Superior temporal gyrus (tissue), 1 donor: ENCODE data around the gene MORC1.
"Not testable (repeated sequence)": the region's sequence is repeated elsewhere in the genome, so short reads cannot be mapped to it uniquely, and the experiment has no call there.

Experiments used
- DNase-seq: peaks from one replicate; pipeline ENCODE4 v3.0.0-alpha.2; 2016; ENCODE audit errors: extremely low spot score

Gene MORC1

DNA sequence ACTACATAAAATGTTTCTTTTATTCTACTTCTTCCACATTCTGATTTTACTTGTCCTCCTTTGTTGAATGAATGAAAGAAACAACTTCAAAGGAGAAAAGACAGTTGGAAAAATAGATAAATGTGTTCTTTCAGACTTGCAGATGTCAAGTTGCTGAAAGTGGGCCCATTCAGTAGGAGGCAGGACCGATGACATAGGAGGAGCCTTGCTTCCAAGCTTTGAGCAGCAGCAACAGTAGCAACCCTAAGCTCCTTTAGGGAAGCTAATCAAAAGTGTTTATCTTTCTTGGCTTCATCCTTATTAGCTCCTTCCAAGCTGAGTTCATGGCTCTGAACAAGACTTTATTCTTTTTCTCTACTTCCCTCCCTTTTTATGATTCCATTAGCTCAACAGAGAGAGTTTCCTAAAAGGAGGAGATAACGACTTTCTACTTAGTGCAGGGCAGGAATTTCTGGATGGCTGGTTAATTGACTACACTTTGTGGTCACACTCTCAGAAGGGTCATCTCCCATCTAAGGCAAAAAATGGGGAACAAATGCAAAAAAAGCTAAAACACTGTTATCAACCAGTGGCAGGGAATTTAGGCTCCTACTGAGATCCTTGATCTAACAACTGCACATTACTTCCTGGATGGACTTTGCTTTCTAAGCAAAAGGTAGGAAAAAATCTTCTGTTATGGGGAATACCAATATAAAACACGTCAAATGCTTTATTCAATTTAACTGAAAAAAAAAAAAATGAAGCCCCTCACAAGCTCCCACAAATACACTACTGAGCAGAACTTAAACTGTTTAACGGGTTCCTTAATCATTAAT lies 4.8 kb downstream of the MORC1 start:
- no peak for DNase-seq

DNA sequence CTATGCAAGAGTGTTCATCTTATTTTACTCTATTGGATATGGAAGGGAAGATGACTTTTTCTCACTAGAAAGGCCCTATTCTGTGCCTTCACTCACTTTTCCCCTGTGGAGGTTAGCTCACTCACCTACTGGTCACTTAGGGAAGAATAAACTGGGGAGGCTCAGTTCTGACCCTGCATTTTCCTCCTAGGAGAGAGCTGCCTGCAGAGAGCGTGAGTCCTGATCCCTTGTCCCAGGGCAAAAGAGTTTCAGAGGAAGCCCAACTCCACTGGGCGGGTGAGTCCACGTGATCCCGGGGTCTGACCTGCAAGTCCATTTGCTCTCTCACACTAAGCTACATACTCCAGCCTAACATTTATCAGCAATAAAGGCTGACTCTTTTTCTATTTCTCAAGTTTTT lies 8.4 kb downstream of the MORC1 start:
- DNase-seq = no peak

DNA sequence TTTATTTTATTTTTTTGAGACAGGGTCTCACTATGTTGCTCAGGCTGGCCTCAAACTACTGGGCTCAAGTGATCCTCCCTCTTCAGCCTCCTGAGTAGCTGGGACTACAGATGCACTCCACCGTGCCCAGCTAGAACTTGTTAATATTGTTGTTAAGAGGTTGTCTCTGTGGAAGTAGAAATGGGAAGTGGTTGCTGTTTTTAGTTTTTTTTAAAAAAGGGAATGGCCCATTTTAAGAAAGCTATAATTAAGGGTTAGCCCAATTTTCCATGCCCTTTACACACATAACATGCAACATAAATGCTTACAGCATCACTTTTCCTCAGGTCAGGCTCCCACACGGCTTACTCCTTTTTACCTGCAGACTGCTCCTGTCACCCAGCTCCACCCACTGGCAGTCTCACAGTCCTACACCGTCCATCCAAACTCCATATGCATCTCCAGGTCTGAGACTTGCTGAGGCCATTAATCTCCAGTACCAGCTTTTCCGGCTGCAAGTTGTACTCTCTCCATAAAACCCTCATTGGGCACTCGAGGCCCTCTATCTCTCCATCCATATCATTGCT lies 19.8 kb downstream of the MORC1 start:
- no peak for DNase-seq

DNA sequence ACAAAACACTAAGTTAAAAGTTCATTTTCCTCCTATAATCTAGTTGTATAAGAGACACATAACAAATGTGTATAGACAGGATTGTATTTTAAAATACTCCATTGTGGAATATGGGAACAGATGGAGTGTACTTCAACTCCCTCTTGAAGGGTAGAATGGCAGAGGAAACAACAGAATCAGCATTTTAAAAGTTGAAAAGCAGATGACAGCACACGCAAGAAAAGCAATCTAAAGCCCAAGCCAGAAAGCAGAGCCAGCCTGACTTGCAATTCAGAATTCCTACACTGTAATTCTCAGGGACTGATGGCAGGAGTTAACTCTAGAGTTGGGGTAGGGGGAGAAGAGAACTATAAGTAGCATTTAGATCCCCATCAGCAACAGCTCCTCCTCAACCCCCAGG lies 22.8 kb downstream of the MORC1 start:
- DNase-seq = no peak

DNA sequence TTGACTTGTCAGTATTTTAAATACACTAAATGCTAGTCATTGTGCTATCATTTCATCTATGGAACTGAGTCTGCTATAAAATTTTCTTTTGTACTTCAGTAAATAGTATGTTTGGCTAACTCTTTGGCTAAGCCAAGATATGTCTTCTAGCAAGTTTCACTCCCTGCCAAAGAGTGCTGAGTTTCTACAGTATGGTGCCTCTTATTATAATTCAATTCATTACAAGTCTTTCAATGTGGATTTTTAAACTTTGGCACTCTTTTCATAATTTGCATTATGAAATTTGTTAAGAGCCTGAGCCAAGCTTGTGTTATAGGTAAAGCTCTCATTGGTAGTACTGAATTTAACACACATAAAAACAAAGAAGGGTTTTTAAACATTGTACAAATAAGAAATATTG lies 24.4 kb downstream of the MORC1 start:
- no peak for DNase-seq

DNA sequence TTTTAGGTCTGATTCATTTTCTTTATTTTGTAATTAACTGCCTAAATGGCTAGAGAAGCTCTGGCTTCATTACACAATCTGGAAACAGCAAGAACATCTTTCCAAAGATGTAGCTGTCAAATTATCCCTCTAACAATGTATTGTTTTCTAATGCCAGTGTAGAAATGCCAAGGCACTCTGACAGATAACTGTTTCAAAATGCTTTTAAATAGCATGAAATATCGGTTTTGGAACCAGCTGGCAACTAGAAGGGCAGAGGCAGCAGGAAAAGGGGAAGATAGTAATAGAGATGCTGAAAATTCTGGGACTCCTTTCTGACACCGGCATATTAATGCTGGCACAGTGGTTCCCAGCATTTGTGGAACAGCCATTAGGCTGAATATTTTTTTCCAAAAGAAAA lies 26.1 kb downstream of the MORC1 start:
- DNase-seq = no peak

DNA sequence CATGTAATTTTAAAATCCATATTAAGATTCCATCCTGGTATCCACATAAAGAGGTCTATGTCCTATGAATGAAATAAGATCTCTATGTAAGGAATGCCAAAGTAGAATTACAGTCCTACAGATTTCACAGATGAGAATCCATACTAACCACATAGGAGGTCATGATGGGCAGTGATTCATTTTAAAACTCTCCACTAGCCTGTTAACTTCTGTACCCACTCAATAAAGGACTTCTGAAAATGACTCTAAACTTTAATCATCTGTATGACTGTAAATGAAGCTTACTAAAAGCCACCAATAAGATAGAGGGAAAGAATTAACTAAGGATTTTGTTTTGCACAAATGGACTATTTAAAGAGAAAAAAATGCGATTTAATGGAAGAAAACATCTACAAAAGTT lies 28.7 kb downstream of the MORC1 start:
- DNase-seq = no peak

DNA sequence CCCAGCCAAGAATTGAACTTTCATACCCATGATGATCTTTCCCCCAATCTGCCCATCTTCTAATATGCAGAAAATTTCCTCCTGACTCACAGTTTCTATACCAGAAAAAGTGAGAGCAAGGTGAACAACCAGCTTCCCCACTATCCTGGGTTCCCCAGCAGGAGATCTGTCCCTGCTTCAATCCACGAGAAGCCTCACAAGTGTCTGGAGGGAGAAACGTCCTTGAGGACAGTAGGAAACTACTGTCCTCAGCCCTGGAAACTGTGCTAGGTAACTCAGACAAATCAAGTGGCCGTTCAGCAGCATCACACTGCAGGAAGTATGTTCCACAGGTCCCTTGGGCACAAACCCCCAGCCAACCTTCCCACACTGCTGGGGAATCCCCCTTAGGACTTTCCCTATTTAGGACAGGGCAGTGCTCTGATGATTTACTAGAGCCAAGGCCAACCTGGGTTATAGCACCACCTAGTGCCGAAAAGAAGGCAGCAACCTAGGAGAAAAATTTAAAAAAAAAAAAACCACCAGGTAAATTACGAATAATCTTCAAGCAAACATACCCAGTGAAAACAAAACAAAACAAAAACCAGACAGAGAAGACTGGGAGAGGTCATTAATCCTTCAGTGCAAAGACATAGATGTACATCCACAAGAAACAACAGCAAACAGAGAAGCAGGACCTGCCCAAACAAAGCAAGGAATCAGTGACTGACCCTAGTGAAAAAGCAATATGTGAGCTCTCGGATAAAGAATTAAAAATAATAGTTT lies 36.0 kb downstream of the MORC1 start:
- no peak for DNase-seq

DNA sequence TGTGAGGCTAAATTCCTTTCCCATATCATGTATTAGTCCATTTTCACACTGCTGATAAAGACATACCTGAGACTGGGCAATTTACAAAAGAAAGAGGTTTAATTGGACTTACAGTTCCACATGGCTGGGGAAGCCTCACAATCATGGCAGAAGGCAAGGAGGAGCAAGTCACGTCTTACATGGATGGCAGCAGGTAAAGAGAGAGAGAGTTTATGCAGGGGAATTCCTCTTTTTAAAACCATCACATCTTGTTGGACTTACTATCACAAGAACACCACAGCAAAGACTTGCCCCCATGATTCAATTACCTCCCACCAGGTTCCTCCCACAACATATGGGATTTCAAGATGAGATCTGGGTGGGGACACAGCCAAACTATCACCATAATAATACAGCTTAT lies 37.8 kb downstream of the MORC1 start:
- not testable (repeated sequence) for DNase-seq

DNA sequence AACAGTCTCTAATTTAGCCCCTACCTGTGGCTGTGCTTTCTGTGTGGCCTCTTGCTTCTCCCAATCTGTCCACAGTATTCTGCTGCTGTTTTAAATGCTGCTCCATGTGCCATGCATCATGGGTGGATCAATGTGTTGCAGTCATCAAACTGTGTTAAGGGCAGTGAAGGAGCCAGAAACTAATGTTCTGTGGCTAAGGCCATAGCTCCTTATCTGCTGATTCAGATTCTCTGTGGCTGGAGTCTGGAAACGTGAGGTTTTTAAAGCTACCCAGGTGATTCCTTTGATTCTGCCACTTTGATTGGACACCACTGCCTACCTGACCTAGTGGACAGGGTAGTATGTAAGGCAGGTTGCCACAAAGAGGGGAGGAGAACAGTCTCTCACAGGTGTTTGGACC lies 44.8 kb downstream of the MORC1 start:
- no peak for DNase-seq

DNA sequence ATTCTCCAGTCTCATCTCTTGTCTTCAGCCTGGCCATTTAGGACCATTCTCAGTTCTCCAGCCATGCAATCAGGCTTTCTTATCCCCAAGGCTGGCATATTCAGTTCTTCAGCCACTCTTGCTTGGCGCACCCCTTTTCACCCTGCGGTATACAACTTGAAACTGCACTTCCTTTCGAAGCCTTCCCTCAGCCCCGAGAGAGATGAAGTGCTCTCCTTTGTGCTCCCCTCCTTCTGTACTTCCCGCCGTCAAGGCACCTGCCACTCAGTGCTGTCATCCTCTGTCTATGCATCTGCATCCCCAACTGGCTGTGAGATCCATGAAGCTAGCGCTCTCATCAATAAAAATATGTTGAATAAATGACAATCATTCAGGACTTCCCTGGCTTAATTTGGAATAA lies 45.7 kb downstream of the MORC1 start:
- DNase-seq = no peak

DNA sequence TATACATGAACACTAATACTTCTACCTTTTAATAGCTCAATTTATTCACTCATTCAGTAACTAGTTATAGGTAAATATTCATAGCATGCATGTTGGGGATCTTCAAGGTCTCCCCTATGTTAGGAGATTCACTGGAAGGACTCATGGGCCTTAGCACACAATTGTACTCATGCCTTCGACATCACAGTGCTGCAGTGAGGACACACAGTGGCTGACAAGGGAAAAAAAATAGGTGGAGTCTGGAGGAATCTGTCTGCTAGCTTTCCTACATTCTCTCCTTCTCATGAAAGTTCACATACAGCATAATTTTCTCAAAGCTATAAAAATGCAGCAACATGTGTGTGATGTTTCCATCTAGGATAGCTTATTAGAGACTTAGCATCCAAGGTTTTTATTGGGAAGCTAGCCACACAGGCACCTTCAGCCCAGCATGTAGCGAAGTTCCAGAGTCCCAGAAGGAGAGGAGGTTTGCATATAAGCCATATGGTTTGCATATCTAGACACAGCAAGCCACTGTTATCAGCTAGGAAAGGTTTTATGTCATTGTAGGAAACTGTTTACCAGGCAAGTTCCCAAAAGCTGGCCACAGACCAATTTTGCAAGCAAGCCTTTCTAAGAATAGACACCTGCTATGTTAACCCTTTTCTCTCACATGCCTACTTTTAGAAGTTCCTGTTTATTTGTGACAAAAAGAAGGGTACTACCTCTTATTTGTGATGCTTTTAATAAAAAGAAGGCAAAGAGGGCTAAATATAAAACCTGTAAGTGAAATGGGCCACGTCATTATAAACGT lies 46.4 kb downstream of the MORC1 start:
- no peak for DNase-seq

DNA sequence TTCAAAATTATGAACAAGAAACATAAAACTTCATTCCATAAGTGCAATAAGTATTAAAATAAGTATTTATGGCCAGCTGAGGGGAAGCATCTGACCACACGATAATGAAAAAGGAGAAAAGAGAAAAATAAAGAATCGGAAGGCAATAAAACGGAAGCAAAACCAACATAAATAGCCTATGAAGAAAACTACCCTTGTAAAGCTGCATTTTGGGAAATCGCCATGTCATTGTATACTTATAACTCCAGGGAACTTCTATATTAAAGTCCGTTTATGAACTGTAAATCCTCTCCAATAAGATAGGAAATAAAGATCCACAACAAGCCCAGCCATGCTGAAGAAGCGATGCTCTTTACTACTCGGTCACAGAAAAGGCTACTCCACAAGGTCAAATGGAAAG lies 47.7 kb downstream of the MORC1 start:
- no peak for DNase-seq

DNA sequence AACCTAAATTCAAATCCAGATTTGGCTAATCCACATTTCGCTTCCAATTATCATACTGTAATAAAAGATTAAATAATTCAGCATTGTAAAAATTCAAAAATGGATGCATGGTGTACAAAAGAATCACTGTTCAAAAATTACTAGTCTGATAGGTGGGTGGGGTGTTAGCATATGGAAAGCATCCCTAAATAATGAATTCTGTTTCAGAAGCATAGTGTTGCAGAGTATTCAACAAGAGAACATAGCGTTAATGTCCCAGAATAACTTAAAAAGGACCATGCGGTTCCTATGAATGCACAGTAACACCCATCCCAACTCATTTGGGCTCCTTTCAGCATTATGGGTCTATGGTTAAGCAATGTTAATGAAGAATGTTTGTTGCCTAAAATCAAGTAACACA lies 51.1 kb downstream of the MORC1 start:
- DNase-seq = no peak

DNA sequence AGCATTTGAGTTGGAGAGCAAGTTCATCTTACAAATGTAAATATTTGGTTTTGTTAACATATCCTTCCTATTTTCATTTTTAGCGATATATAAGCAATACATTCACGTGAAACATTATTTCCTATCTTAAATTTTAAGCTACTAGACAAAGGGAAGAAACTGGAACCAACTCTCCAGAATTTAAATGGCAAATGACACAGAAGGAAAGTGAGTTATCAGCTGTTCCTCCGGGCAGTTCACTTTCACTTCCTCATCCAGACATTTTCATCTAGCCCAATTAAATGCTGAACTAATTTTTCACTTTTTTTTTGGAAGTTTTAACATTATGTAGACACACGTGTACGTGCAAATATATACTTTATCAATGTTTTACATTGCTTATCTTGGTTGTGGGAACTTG lies 58.7 kb downstream of the MORC1 start:
- peak; percentile 29 for DNase-seq

DNA sequence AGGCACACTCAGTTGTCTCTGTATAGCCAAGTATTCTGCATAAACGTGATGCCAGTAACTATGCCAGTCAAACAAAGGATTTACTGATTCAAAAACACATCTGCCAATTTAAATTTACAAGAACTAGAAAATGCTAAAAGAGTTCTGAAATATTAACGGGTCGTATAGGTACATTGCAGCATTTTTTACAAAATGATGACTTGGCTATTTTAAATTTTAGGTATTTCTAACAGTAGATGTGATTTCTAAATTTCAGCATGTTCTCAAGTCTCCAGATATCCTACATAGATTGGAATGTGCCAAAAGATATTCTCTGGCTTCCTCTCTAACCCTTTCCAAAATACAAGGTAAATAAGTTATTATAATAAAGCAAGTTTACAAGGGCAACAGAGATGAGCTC lies 60.3 kb downstream of the MORC1 start:
- DNase-seq = no peak

DNA sequence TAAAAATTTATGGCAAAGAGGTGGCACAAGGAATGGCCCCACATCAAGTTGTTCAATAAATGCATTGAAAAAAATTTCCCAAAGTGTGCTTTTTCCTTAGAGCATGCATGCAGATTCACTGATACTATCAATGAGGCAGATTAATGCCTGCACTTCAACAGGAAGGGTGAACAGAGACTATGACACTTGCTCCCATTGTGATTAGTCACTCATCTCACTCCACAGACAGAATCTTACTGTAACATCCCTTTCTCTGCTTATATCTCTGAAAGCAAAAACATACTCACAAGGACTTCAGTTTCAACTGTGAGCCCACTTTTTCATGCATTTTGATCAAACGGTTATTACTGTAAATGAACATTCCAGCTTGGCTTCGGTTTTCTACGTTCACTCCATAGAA lies 60.9 kb downstream of the MORC1 start:
- no peak for DNase-seq

DNA sequence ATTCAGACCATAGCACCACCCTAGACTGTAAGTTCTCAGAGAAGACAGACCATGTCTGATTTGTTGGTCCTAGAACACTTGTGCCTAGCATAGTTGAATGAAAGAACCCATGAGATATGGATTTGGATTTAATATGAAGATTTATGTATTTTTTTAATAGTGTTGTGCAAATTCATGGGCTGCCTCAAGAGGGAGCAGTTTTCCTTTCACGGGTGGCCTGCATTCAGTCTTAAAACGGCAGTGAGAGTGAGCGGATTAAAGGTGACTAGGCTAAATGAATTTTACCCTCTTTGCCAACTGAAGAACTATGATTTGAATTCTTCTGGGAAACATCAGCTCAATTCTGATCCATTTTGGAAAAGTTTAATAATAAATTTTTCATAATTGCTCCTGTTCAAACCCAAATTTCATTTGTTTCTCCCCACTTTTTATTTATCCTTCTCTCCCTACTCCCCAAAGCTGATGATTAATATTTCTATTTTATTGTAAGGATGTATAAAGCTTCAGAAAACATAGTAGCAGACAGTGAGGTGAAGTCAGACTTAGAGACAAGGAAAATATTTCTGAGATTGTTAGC lies 67.3 kb downstream of the MORC1 start:
- no peak for DNase-seq

DNA sequence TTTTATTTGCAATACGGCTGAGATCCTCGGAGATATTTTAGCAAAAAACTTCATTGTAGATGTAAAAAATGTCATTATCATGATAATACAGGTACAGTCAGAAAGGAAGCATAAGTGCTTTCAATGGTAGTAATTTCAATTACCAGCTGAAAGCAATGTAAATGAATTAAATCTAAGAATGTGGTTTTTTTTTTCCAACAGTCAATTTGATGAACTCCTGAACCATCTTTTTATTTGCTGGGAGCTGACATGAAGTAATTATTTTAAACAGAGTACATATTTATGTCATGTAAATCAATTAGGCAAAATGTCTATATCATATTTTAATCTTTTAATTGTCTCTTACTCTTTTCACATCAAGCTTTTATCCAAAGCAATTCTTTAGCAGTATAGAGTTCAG lies 70.6 kb downstream of the MORC1 start:
- no peak for DNase-seq

DNA sequence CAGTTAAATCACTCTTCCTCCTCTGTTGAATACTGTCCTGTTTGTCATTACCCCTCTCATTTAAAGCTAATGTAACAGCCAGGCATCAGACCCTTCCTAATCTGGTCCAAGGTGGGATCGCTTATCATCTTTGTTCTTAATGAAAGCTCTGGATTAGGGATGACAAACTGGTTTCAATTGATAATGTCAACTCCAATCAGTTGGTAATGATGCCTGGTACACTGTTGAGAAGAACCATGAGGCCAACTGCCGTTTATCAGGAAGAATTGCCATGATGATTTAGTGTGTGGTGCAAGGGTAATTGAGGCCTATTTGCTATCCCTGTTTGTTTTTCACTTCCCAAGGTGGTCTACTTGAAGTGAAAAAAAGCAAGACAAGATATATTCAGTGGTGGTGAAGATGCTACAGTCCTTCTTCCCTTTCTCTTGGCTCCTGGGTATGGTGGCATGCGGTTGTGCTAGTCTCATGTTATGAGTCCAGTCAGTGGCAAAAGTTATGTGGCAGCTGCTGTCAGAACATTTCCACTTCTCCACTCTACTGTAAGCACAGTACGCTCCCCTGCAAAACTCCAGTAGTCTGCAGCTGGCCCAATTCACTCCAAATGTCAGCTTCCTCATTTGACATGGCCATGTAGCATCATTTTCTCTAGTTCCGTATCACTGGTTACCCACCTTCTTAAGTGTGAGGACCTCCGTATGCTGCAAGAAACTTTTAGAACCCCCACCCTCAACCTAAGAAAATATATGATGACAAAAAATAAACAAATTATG lies 72.5 kb downstream of the MORC1 start:
- DNase-seq = no peak

DNA sequence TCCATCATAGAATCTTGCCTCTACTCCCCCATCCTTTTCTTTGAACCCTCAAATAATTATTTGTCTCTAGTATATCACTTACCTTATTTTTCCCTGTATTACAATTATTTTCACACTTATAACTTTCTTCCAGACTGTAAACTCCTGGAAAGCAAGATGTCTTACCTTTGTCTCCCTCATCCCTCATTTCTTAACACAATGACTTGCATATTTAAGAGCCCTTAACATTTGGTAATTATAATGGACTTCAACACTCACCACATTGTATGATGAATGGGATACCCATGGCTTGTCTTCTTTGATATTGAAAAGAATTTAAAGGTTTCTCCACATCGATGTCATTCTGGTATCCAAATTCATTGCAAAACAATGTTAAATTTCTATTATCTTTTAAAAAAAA lies 82.9 kb downstream of the MORC1 start:
- no peak for DNase-seq
